Breast epithelium (tissue), 3 donors: ENCODE results near the gene RDH16.

Experiments used
- CTCF ChIP-seq, 3 donors: fragments of 450-650 bp; IDR thresholded peaks; one replicate each; pipeline ENCODE4 v1.5.1; 2016 to 2017; ENCODE audit warnings: antibody characterized with exemption in 3 of 3, mild to moderate bottlenecking in 3 of 3, moderate library complexity in 3 of 3
- POLR2A ChIP-seq: fragments of 450-650 bp; IDR thresholded peaks from one replicate; pipeline ENCODE4 v1.6.1; 2016; ENCODE audit warnings: antibody characterized with exemption, mild to moderate bottlenecking, moderate library complexity

- TF ChIP-seq CTCF (IDR thresholded peaks at IDR 0.05) (no peak), POLR2A (no peak)
Observed at GRCh38 chr12:56935157-56935556, 22.3 kb downstream of the RDH16 start.
